Ascending aorta (tissue), 2 donors: Measurements from ENCODE around the gene CCR5. TPM values are rescaled to one million over a fixed set of nuclear protein-coding genes. Genes with fewer than 3 reads are reported as not detected.

Source experiments
- DNase-seq, 2 donors: peaks; one replicate each; pipeline ENCODE4 v3.0.0-alpha.2; 2019; ENCODE audit warnings: low spot score in 2 of 2
- H3K27ac ChIP-seq, 2 donors: fragments of 200-600 bp; sonication (generic); one replicate each; pipeline ENCODE4 v1.5.1; 2016 to 2017; ENCODE audit warnings: mild to moderate bottlenecking in 1 of 2
- H3K27me3 ChIP-seq: fragments of 200-600 bp; sonication (generic); one replicate; pipeline ENCODE4 v1.5.1; 2017
- H3K36me3 ChIP-seq, 2 donors: fragments of 200-600 bp; sonication (generic); one replicate each; pipeline ENCODE4 v1.5.1; 2016
- H3K4me1 ChIP-seq, 2 donors: fragments of 200-600 bp; sonication (generic); one replicate each; pipeline ENCODE4 v1.5.1; 2016 to 2017; ENCODE audit warnings: mild to moderate bottlenecking in 1 of 2
- H3K4me3 ChIP-seq, 2 donors: fragments of 200-600 bp; sonication (generic); one replicate each; pipeline ENCODE4 v1.5.1; 2016 to 2017; ENCODE audit warnings: mild to moderate bottlenecking in 1 of 2
- H3K9me3 ChIP-seq, 2 donors: fragments of 200-600 bp; sonication (generic); one replicate each; pipeline ENCODE4 v1.5.1; 2016
- intact Hi-C: fragments of 100-400 bp; cut with DNase I; formaldehyde crosslinking; loops from one replicate; pipeline ENCODE4 v1.15.1; 2023
- total RNA-seq: library from RNA; depleted of rRNA; stranded (reverse); fragments of >200 nt; gene quantifications from one replicate; pipeline ENCODE4 v1.1.0, GENCODE V29; 2016
- TF ChIP-seq, protein P1 (sequence below), 3 experiments: fragments of 200-600 bp in 2 of 3; fragments of 450-650 bp in 1 of 3; sonication (generic) in 2 of 3; IDR thresholded peaks; one replicate each; pipeline ENCODE4 v1.5.1; 2016 to 2019; ENCODE audit warnings: antibody characterized with exemption in 3 of 3, mild to moderate bottlenecking in 1 of 3, moderate library complexity in 1 of 3

The CCR5 gene
- total RNA-seq, 1 donor from 2014 or later: not detected

- Histone ChIP-seq H3K9me3 (no peaks in the 10 kb centered on the region), H3K4me1 (peaks cover 0 to 2% of the 10 kb centered on the region in 2 donors), H3K27ac (no peak overlapping the region), H3K4me3 (no peak overlapping the region), H3K27me3 (no peaks in the 10 kb centered on the region), H3K36me3 (no peaks in the 10 kb centered on the region)
- DNase-seq: no peak
- intact Hi-C loops: no loop called here
- TF ChIP-seq, protein P1, sequence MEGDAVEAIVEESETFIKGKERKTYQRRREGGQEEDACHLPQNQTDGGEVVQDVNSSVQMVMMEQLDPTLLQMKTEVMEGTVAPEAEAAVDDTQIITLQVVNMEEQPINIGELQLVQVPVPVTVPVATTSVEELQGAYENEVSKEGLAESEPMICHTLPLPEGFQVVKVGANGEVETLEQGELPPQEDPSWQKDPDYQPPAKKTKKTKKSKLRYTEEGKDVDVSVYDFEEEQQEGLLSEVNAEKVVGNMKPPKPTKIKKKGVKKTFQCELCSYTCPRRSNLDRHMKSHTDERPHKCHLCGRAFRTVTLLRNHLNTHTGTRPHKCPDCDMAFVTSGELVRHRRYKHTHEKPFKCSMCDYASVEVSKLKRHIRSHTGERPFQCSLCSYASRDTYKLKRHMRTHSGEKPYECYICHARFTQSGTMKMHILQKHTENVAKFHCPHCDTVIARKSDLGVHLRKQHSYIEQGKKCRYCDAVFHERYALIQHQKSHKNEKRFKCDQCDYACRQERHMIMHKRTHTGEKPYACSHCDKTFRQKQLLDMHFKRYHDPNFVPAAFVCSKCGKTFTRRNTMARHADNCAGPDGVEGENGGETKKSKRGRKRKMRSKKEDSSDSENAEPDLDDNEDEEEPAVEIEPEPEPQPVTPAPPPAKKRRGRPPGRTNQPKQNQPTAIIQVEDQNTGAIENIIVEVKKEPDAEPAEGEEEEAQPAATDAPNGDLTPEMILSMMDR (IDR thresholded peaks at IDR 0.05): no peak
Observed at GRCh38 chr3:46410669-46411068, 39.9 kb downstream of the CCR5 start.

- no peak overlapping the region for H3K4me3 ChIP-seq
- TF ChIP-seq, protein P1 (IDR thresholded peaks at IDR 0.05): no peak
- DNase-seq: no peak
- H3K27ac ChIP-seq: no peak overlapping the region
- no peaks in the 10 kb centered on the region for H3K36me3 ChIP-seq
- H3K4me1 ChIP-seq: no peaks in the 10 kb centered on the region
- H3K27me3 ChIP-seq: no peaks in the 10 kb centered on the region
- H3K9me3 ChIP-seq: no peaks in the 10 kb centered on the region
- intact Hi-C loops: no loop called here
Observed at GRCh38 chr3:46411271-46411670, 40.5 kb downstream of the CCR5 start.

GRCh38 chr3:46412786-46413298 is 42.1 kb downstream of the CCR5 start:
- Histone ChIP-seq H3K27ac (no peak overlapping the region), H3K4me1 (no peaks in the 10 kb centered on the region)

GRCh38 chr3:46413951-46414350 is 43.2 kb downstream of the CCR5 start:
- DNase-seq: no peak
- Histone ChIP-seq H3K27ac (no peak overlapping the region), H3K4me3 (no peak overlapping the region), H3K36me3 (no peaks in the 10 kb centered on the region), H3K4me1 (no peaks in the 10 kb centered on the region), H3K9me3 (no peaks in the 10 kb centered on the region), H3K27me3 (no peaks in the 10 kb centered on the region)
- TF ChIP-seq, protein P1 (IDR thresholded peaks at IDR 0.05): no peak
- intact Hi-C loops: no loop called here

More at GRCh38 chr3:46412786-46413298, 42.1 kb downstream of the CCR5 start:
- Histone ChIP-seq H3K4me3 (no peak overlapping the region), H3K27me3 (no peaks in the 10 kb centered on the region), H3K9me3 (no peaks in the 10 kb centered on the region), H3K36me3 (no peaks in the 10 kb centered on the region)
- DNase-seq: no peak
- intact Hi-C loops: no loop called here
- TF ChIP-seq, protein P1 (IDR thresholded peaks at IDR 0.05): no peak

DNA sequence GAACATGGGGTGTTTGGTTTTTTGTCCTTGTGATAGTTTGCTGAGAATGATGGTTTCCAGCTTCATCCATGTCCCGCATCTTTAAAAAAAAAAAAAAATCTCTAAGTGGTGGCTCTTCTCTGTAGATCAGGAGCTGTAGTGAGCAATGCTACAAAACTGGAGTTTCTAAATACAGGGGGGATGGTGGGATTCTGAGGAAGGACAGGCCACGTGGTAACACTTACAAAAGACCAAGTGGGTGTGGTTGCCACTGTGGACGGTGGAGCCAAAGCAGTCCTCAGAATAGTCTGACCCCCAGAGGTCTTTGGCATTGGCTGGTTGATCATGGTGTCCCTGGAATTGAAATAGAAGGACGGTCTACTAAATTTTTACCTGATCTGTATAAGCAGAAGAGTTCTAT is 44.0 kb downstream of the CCR5 start:
- no peaks in the 10 kb centered on the region for H3K9me3 ChIP-seq
- no peak overlapping the region for H3K27ac ChIP-seq
- no peaks in the 10 kb centered on the region for H3K27me3 ChIP-seq
- H3K36me3 ChIP-seq: no peaks in the 10 kb centered on the region
- no peaks in the 10 kb centered on the region for H3K4me1 ChIP-seq
- H3K4me3 ChIP-seq: no peak overlapping the region
- intact Hi-C loops: no loop called here
- TF ChIP-seq, protein P1 (IDR thresholded peaks at IDR 0.05): no peak
- DNase-seq: no peak
